ENCODE measurements around the gene PRSS57.

The PRSS57 gene

GRCh38 chr19:648904-649801, 46.1 kb downstream of the PRSS57 start:
- FAIRE-seq = no peak

- FAIRE-seq = no peak
Observed at GRCh38 chr19:648305-648704, 46.9 kb downstream of the PRSS57 start.

GRCh38 chr19:647566-648284, 47.5 kb downstream of the PRSS57 start:
- FAIRE-seq = no peak

- no peak for FAIRE-seq
Observed at GRCh38 chr19:646779-647565, 48.3 kb downstream of the PRSS57 start.

GRCh38 chr19:645912-646778, 49.1 kb downstream of the PRSS57 start:
- no peak for FAIRE-seq

GRCh38 chr19:644789-645188, 50.5 kb downstream of the PRSS57 start:
- no peak for FAIRE-seq

GRCh38 chr19:644363-644762, 50.9 kb downstream of the PRSS57 start:
- no peak for FAIRE-seq

- FAIRE-seq = no peak
Observed at GRCh38 chr19:643736-644135, 51.5 kb downstream of the PRSS57 start.

- FAIRE-seq = no peak
Observed at GRCh38 chr19:642767-643727, 52.2 kb downstream of the PRSS57 start.

- FAIRE-seq = no peak
Observed at GRCh38 chr19:641702-642101, 53.5 kb downstream of the PRSS57 start.

GRCh38 chr19:640606-641189, 54.6 kb downstream of the PRSS57 start:
- FAIRE-seq = no peak

GRCh38 chr19:640161-640558, 55.1 kb downstream of the PRSS57 start:
- no peak for FAIRE-seq

GRCh38 chr19:639253-640160, 55.7 kb downstream of the PRSS57 start, which contains the start of gene FGF22:
Gene FGF22, plus strand, starts transcription at chr19:639879. Its CDS starts 47 bp downstream, at chr19:639926.
- FAIRE-seq = no peak

- no peak for FAIRE-seq
Observed at GRCh38 chr19:638906-639252, 56.4 kb downstream of the PRSS57 start.

All from G401.6 (cell line).